ENCODE measurements around the gene GEN1.
"Not testable (repeated sequence)": the region's sequence is repeated elsewhere in the genome, so short reads cannot be mapped to it uniquely, and the experiment has no call there.

Gene GEN1

GRCh38 chr2:17822445-17823117 is 68.6 kb downstream of the GEN1 start:
- DNase-seq (ENCODE audit: low read depth, low spot score): no peak

DNA sequence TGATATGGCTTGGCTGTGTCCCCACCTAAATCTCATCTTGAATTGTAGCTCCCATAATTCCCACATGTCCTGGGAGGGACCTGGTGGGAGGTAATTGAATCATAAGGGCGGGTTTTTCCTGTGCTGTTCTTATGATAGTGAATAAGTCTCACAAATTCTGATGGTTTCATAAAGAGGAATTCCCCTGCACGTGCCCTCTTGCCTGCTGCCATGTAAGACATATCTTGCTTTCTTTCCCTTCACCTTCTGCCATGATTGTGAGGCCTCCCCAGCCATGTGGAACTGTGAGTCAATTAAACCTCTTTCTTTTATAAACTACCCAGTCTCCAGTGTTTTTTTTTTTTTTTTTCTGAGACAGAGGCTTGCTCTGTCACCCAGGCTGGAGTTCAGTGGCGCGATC is 69.7 kb downstream of the GEN1 start:
- not testable (repeated sequence) for DNase-seq (ENCODE audit: low read depth, low spot score)

- no peak for DNase-seq (ENCODE audit: low read depth, low spot score)
Measured at GRCh38 chr2:17827316-17827715, 73.4 kb downstream of the GEN1 start.

DNA sequence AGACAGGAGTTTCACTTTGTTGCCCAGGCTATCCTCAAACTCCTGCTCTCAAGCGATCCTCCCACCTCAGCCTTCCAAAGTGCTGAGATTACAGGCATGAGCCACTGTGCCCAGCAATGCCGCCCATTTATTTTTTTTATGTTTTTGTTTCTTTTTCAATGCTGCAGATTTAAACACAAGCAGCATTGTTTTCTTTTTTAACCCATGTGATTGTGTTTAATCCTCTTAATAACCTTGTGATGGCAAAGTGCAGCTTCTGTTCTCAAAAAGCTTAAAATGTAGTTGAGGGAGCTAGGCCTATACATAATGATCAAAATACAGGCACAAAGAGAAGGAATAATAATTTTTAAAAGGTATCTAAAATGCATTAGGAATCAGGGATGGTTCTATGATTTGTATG is 73.8 kb downstream of the GEN1 start:
- no peak for DNase-seq (ENCODE audit: low read depth, low spot score)

- DNase-seq (ENCODE audit: low read depth, low spot score): peak; percentile 86
Measured at GRCh38 chr2:17830053-17831034, 76.4 kb downstream of the GEN1 start.

- DNase-seq (ENCODE audit: low read depth, low spot score): no peak
Measured at GRCh38 chr2:17835516-17835915, 81.6 kb downstream of the GEN1 start.

All from astrocyte of the hippocampus (primary cell).